Lower lobe of right lung (tissue), 2 donors: ENCODE data around the gene PRDM1. TPM values are rescaled to one million over a fixed set of nuclear protein-coding genes. Genes with fewer than 3 reads are reported as not detected.
"Not testable (repeated sequence)": the region's sequence is repeated elsewhere in the genome, so short reads cannot be mapped to it uniquely, and the experiment has no call there.

Experiments
- ATAC-seq, 2 donors: fragments of 200-7000 bp; cut with Tn5 transposase; one replicate each; pipeline ENCODE4 v1.9.1; 2020 to 2022; ENCODE audit warnings: mild to moderate bottlenecking in 2 of 2, moderate library complexity in 2 of 2
- DNase-seq: peaks from one replicate; pipeline ENCODE4 v3.0.0-alpha.2; 2020
- H3K27ac ChIP-seq: fragments of 200-600 bp; one replicate; pipeline ENCODE4 v1.8.0; 2022
- H3K27me3 ChIP-seq: fragments of 200-600 bp; one replicate; pipeline ENCODE4 v1.8.0; 2022; ENCODE audit warnings: low read depth
- H3K36me3 ChIP-seq: fragments of 200-600 bp; one replicate; pipeline ENCODE4 v1.8.0; 2022; ENCODE audit warnings: mild to moderate bottlenecking
- H3K4me1 ChIP-seq: fragments of 200-600 bp; one replicate; pipeline ENCODE4 v1.8.0; 2022
- H3K4me3 ChIP-seq: fragments of 200-600 bp; one replicate; pipeline ENCODE4 v1.8.0; 2022; ENCODE audit warnings: mild to moderate bottlenecking
- H3K9me3 ChIP-seq: fragments of 200-600 bp; one replicate; pipeline ENCODE4 v1.8.0; 2022
- intact Hi-C: fragments of 100-400 bp; cut with DNase I; formaldehyde crosslinking; loops from one replicate; pipeline ENCODE4 v1.11.0; 2022
- total RNA-seq: library from RNA; stranded (reverse); fragmentation: NEBNext Ultra II Directional; extraction: Animal tissue kit (Norgen Biotek cat#: 25700); gene quantifications from one replicate; pipeline ENCODE4 v1.2.1, GENCODE V29; 2021
- TF ChIP-seq, protein P1 (sequence below): fragments of 200-600 bp; IDR thresholded peaks from one replicate; pipeline ENCODE4 v1.8.0; 2022; ENCODE audit warnings: antibody characterized with exemption, mild to moderate bottlenecking
- donor health status: DM: no; HTN: yes; CAD: no; lungs with severe emphysema.

Gene PRDM1
- total RNA-seq, 1 donor from 2014 or later, result 13.9 TPM

DNA sequence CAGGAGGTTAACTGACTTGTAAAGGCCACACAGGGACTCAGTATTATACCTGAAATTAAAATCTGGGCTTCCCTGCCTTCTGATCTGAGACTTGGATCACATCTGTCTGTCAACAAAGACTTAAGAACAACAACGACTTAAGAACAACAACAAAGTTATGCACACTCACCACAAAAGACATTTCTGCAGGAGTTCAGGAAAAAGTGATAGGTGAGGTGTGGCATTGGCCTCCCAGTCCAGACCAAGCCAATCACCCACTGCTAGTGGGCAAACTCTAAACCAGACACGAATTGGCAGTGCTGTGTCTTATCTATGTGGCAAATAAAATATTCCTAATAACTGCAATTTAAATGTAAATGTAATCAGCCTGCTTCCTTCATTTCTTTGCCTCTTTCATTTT lies 61.3 kb downstream of the PRDM1 start:
- Histone ChIP-seq H3K4me3 (no peak overlapping the region), H3K9me3 (no peaks in the 10 kb centered on the region), H3K27ac (no peak overlapping the region), H3K4me1 (no peaks in the 10 kb centered on the region), H3K27me3 (no peaks in the 10 kb centered on the region), H3K36me3 (no peaks in the 10 kb centered on the region)
- no peak for ATAC-seq
- intact Hi-C loops, result no loop called here
- TF ChIP-seq, protein P1, sequence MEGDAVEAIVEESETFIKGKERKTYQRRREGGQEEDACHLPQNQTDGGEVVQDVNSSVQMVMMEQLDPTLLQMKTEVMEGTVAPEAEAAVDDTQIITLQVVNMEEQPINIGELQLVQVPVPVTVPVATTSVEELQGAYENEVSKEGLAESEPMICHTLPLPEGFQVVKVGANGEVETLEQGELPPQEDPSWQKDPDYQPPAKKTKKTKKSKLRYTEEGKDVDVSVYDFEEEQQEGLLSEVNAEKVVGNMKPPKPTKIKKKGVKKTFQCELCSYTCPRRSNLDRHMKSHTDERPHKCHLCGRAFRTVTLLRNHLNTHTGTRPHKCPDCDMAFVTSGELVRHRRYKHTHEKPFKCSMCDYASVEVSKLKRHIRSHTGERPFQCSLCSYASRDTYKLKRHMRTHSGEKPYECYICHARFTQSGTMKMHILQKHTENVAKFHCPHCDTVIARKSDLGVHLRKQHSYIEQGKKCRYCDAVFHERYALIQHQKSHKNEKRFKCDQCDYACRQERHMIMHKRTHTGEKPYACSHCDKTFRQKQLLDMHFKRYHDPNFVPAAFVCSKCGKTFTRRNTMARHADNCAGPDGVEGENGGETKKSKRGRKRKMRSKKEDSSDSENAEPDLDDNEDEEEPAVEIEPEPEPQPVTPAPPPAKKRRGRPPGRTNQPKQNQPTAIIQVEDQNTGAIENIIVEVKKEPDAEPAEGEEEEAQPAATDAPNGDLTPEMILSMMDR, result no peak
- no peak for DNase-seq

DNA sequence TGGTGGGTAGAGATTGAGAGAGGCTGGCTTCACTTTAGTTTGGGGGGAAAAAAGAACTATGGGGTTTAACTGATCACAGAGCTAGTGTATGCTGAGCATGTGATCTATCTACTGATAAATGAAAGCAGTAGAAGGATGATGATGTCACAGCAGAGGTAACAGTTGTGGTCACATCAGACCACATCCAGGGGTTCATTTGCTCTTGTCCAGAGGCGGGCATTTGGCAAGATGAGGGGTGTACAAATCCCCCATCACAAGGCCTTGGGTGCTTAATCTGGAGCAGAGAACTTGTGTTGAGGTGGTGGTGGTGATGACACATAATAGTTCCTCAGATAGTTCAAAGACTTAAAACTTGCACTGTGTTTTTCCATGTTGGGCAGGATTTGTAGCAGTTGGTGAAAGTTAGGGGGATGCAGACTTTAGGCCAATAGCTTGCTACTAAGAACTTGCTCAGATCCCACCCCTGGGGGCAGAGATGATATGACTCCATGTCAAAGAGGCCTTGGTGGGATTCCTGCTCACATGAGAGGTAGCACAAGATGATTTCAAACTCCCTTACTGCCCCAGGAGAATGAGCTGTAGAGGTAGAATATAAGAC lies 63.4 kb downstream of the PRDM1 start:
- TF ChIP-seq, protein P1, result no peak
- H3K36me3 ChIP-seq, result no peaks in the 10 kb centered on the region
- H3K27ac ChIP-seq, result no peak overlapping the region
- no peak overlapping the region for H3K4me3 ChIP-seq
- intact Hi-C loops, result no loop called here
- DNase-seq, result no peak
- no peaks in the 10 kb centered on the region for H3K4me1 ChIP-seq
- no peaks in the 10 kb centered on the region for H3K9me3 ChIP-seq
- no peaks in the 10 kb centered on the region for H3K27me3 ChIP-seq
- no peak for ATAC-seq

DNA sequence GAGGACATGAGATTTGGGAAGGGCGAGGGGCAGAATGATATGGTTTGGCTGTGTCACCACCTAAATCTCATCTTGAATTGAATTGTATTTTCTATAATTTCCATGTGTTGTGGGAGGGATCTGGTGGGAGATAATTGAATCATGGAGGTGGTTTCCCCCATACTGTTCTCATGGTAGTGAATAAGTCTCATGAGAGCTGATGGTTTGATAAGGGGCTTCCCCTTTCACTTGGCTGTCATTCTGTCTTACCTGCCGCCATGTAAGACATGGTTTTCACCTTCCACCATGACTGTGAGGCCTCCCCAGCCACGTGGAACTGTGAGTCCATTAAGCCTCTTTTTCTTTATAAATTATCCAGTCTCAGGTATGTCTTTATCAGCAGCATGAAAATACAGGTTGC lies 66.3 kb downstream of the PRDM1 start:
- H3K27ac ChIP-seq, H3K9me3 ChIP-seq, intact Hi-C loops, H3K27me3 ChIP-seq, ATAC-seq, DNase-seq, H3K4me3 ChIP-seq, H3K4me1 ChIP-seq, H3K36me3 ChIP-seq: not testable (repeated sequence)

DNA sequence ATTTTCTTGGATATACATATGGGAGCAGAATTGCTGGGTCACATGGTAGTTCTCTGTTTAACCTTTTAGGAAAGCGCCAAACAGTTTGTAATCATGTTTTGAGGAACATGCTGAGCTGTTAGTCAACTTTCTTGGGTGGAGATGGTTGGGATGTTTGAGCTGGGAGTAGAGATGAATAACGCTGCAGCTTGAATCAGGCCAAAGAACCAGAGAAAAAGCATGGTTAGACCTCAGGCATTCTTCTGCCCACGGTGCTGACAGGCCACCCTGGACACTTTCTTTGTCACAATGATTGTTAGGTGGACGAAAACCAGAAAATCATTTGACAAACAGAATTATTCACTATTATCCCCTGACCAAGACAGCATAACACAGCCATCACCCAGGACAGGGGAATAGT lies 66.8 kb downstream of the PRDM1 start:
- Histone ChIP-seq H3K4me3 (no peak overlapping the region), H3K9me3 (no peaks in the 10 kb centered on the region), H3K4me1 (no peaks in the 10 kb centered on the region), H3K27ac (no peak overlapping the region), H3K27me3 (no peaks in the 10 kb centered on the region), H3K36me3 (no peaks in the 10 kb centered on the region)
- TF ChIP-seq, protein P1, result no peak
- no peak for DNase-seq
- ATAC-seq, result no peak
- intact Hi-C loops, result no loop called here

DNA sequence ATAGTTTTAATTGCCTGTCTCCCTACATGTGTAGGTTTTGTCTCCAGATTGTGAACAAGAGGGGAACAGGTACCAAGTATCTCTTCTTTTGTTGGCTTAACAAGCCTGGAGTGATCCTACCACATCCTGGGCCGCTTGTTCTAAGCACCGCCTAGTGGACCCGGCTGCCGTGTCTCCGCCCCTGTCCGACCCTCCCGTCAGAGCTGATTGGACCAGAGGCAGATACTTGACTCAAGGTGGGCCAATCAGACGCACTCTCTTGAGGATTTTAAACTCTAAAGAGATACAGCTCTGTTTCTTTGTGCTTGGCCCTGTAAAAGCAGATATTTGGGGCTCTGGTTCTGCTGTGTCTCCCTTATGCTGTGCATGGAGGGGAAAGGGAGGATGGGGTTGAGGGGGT lies 68.2 kb downstream of the PRDM1 start:
- DNase-seq (no peak), ATAC-seq (no peak)
- intact Hi-C loops, result no loop called here

DNA sequence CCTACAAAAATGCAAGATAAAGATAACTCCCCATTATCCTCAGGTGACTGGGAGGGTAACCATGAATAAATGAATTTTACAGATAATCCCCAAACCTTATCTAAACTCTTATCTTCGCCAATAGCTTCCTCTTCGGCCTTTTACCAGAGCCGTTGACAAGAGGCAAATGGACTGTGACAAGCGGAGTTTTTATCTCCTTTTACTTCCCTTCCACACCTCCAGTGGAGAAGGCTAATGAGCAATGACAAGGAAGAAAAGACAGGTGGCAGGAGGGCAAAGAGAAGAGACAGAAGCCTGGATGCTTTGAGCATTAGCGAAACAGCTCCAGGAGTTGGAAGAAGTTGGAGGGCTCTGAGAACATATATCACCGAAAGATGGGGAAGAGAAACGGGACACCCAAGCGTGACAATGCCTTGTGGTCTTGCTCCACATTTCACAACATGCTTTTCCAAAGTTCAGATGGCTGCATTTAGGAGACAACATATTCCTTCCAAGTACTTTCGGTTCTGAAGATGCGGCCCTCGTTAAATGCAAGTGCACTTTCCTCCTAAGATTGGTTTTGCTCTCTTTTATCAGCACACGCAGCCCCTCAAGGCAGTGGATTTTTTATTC lies 69.2 kb downstream of the PRDM1 start:
- no peaks in the 10 kb centered on the region for H3K4me1 ChIP-seq
- ATAC-seq, result no peak
- intact Hi-C loops, result no loop called here
- no peak overlapping the region for H3K27ac ChIP-seq
- no peaks in the 10 kb centered on the region for H3K36me3 ChIP-seq
- DNase-seq, result no peak
- H3K4me3 ChIP-seq, result no peak overlapping the region
- no peaks in the 10 kb centered on the region for H3K9me3 ChIP-seq
- H3K27me3 ChIP-seq, result no peaks in the 10 kb centered on the region
- TF ChIP-seq, protein P1, result no peak

More for the DNA sequence above, 68.2 kb downstream of the PRDM1 start:
- Histone ChIP-seq H3K4me3 (no peak overlapping the region), H3K36me3 (no peaks in the 10 kb centered on the region), H3K4me1 (no peaks in the 10 kb centered on the region), H3K9me3 (no peaks in the 10 kb centered on the region), H3K27me3 (no peaks in the 10 kb centered on the region), H3K27ac (no peak overlapping the region)
- TF ChIP-seq, protein P1, result no peak
